Measurements from ENCODE around the gene PARD3B. TPM values are rescaled to one million over a fixed set of nuclear protein-coding genes. Genes with fewer than 3 reads are reported as not detected.

PARD3B gene
- total and polyA plus RNA-seq, 2 of the 8 experiments (the other 6 are each of a cell fraction or from before 2014, with no cell fraction given): 1.2 to 5.7 TPM

GRCh38 chr2:205323929-205324328 is 778.7 kb downstream of the PARD3B start:
- Histone ChIP-seq H4K91ac (replicated peaks; ENCODE audit: insufficient read length, low read length) (no peak overlapping the region), H2BK20ac (ENCODE audit: low read length) (no peak overlapping the region), H3K56ac (replicated peaks; ENCODE audit: insufficient read length, low read depth, low read length) (no peak overlapping the region), H3K4me1 (replicated peaks in 1 of 4; ENCODE audit: control insufficient read depth in 3 of 4, insufficient read depth in 4 of 4, low read length in 3 of 4) (no peaks in the 10 kb centered on the region), H3K36me3 (ENCODE audit: control insufficient read depth in 2 of 4, insufficient read depth in 4 of 4, low read length in 3 of 4) (peaks cover 0 to 10% (median 7%) of the 10 kb centered on the region in 4 experiments; a peak in 3 of 8 replicates), H3K23ac (ENCODE audit: insufficient read length) (no peak overlapping the region), H2AFZ (ENCODE audit: low read length) (no peak overlapping the region), H4K8ac (ENCODE audit: extremely low read depth, insufficient read depth, low read length) (no peak overlapping the region), H3K18ac (ENCODE audit: extremely low read depth, low read length) (no peak overlapping the region), H3K23me2 (ENCODE audit: low read depth, low read length) (no peaks in the 10 kb centered on the region), H3K9ac (replicated peaks in 1 of 4; ENCODE audit: extremely low read depth in 1 of 4, low read depth in 3 of 4, low read length in 3 of 4) (no peak overlapping the region), H3K79me2 (ENCODE audit: control insufficient read depth in 1 of 2, insufficient read depth in 2 of 2, low read length in 2 of 2) (no peaks in the 10 kb centered on the region), H2BK120ac (replicated peaks; ENCODE audit: low read depth, low read length) (no peak overlapping the region), H3K27me3 (replicated peaks in 1 of 4; ENCODE audit: control insufficient read depth in 3 of 4, extremely low read depth in 1 of 4, insufficient read depth in 3 of 4, low read length in 3 of 4) (no peaks in the 10 kb centered on the region), H2BK12ac (ENCODE audit: low read depth, low read length) (no peak overlapping the region), H3K27ac (ENCODE audit: low read depth, low read length) (no peak overlapping the region), H3K9me3 (ENCODE audit: insufficient read depth in 2 of 2, low read depth in 1 of 2, low read length in 1 of 2) (peaks cover 9 to 11% of the 10 kb centered on the region in 2 experiments; a peak in 3 of 4 replicates), H3K4me2 (ENCODE audit: insufficient read depth in 1 of 2, low read depth in 2 of 2, low read length in 2 of 2) (no peak overlapping the region), H3K14ac (ENCODE audit: insufficient read length) (no peak overlapping the region), H4K20me1 (replicated peaks in 1 of 2; ENCODE audit: control insufficient read depth in 1 of 2, insufficient read depth in 2 of 2, low read length in 2 of 2) (no peaks in the 10 kb centered on the region), H3K79me1 (ENCODE audit: low read depth, low read length) (no peaks in the 10 kb centered on the region), H3K4me3 (ENCODE audit: extremely low read depth in 1 of 4, insufficient read depth in 2 of 4, low read depth in 3 of 4, low read length in 4 of 4) (no peak overlapping the region), H2BK15ac (ENCODE audit: low read length) (no peak overlapping the region), H4K5ac (ENCODE audit: insufficient read length, low read depth, low read length) (no peak overlapping the region), H2AK5ac (ENCODE audit: low read depth, low read length) (no peak overlapping the region), H3K4ac (replicated peaks; ENCODE audit: insufficient read length, low read depth, low read length) (no peak overlapping the region), H2BK5ac (ENCODE audit: low read depth, low read length) (no peak overlapping the region)
- CTCF ChIA-PET (ENCODE audit: partially characterized antibody): interaction anchor here (0.6 to 2.9 kb wide), 21 partner anchors 8 to 1251 kb away, joined by 3 to 15 read pairs (median 4); no protein-coding TSS in a partner anchor
- TF ChIP-seq MAFK (IDR thresholded peaks at IDR 0.05; ENCODE audit: low read depth, low read length) (no peak), CTCF (IDR thresholded peaks at IDR 0.05; ENCODE audit: control extremely low read depth in 1 of 3, insufficient read depth in 1 of 3, low read depth in 1 of 3, low read length in 3 of 3) (peak in 2 of 3 experiments; percentile 35 to 56; a peak in 2 of 4 replicates), RAD21 (IDR thresholded peaks at IDR 0.05 in 1 of 2, conservative IDR thresholded peaks at IDR 0.05 in 1 of 2; ENCODE audit: low read depth in 2 of 2, low read length in 2 of 2) (peak; percentile 73 to 76)
- no peak for FAIRE-seq
- POLR2A ChIA-PET (ENCODE audit: partially characterized antibody): no interaction called here
- 87% methylated on average over 2 of the region's 2 CpGs; no CpG with 5 or more reads in 1 of the 2 experiments for WGBS, 2 experiments (ENCODE audit: extremely low coverage in 1 of 2, insufficient coverage in 1 of 2, insufficient read length in 1 of 2, insufficient replicate concordance in 2 of 2, low coverage in 1 of 2, low lambda C conversion rate in 2 of 2, missing lambda C conversion rate in 1 of 2)
- no peak for DNase-seq (ENCODE audit: low read depth in 1 of 2, low spot score in 2 of 2)

Measured in H1 (cell line).